Activated T-helper 17 cell treated with anti-CD3 and anti-CD28 coated beads, Interleukin-2, amount 50 U/mL, for 72 hours (primary cell): ENCODE results near the gene IKZF4. TPM values are rescaled to one million over a fixed set of nuclear protein-coding genes. Genes with fewer than 3 reads are reported as not detected.
A peak's percentile ranks its signal among the peaks of the same experiment; 100 is the strongest.

Experiments
- ATAC-seq: fragments of 150-1000 bp; cut with Tn5 transposase; replicated peaks from 2 replicates; pipeline ENCODE4 v1.10.0; 2021; ENCODE audit warnings: mild to moderate bottlenecking, moderate library complexity
- H3K27ac Mint-ChIP-seq: one replicate; pipeline ENCODE4 v1.8.0; 2022; ENCODE audit warnings: mixed read lengths
- H3K27me3 Mint-ChIP-seq: one replicate; pipeline ENCODE4 v1.8.0; 2022; ENCODE audit warnings: mixed read lengths
- H3K36me3 Mint-ChIP-seq: one replicate; pipeline ENCODE4 v1.8.0; 2022; ENCODE audit warnings: low read depth, mild to moderate bottlenecking, mixed read lengths
- H3K4me1 Mint-ChIP-seq: one replicate; pipeline ENCODE4 v1.8.0; 2022; ENCODE audit warnings: mixed read lengths
- H3K4me3 Mint-ChIP-seq: one replicate; pipeline ENCODE4 v1.8.0; 2022; ENCODE audit warnings: mild to moderate bottlenecking, mixed read lengths
- H3K9me3 Mint-ChIP-seq: one replicate; pipeline ENCODE4 v1.8.0; 2022; ENCODE audit warnings: mixed read lengths
- total RNA-seq, 2 donors: library from RNA; stranded (reverse); gene quantifications; one replicate each; pipeline ENCODE4 v1.2.3, GENCODE V29; 2022

The IKZF4 gene
- total RNA-seq, 2 donors from 2014 or later: 19.1 to 20.3 TPM

DNA sequence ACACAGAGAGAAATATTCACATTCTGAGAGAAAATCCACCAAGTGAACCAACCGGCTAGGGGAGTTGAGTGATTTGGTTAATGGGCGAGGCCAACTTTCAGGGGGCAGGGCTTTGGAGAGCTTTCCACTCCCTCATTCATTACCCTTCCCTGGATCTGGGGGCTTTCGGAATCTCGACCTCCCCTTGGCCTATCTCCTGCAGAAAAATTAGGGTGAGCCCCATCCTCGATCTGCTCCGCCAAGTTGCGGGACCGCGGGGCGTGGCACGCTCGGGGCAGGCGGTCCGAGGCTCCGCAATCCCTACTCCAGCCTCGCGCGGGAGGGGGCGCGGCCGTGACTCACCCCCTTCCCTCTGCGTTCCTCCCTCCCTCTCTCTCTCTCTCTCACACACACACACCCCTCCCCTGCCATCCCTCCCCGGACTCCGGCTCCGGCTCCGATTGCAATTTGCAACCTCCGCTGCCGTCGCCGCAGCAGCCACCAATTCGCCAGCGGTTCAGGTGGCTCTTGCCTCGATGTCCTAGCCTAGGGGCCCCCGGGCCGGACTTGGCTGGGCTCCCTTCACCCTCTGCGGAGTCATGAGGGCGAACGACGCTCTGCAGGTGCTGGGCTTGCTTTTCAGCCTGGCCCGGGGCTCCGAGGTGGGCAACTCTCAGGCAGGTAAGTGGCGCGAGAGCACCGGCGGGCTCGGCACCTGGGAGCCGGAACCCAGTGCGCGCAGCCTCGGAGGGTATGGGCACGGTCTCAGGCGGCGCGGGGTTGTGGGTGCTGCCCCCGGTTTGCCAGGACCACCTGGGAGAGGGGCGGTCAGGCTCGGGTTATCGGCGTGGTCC lies 59.1 kb downstream of the IKZF4 start, which contains the start of gene ERBB3:
TSS of gene ERBB3 (plus strand) at position 443 of the 833 bp plus-strand sequence. CDS start at position 579, 136 bp downstream.
- no peaks in the 10 kb centered on the region for H3K36me3 Mint-ChIP-seq
- H3K27ac Mint-ChIP-seq: no peak within 1 kb of the TSS
- peaks cover 4% of the 10 kb centered on the region for H3K27me3 Mint-ChIP-seq
- peak; percentile 94 for ATAC-seq
- no peaks in the 10 kb centered on the region for H3K4me1 Mint-ChIP-seq
- H3K9me3 Mint-ChIP-seq: no peaks in the 10 kb centered on the region
- H3K4me3 Mint-ChIP-seq: peak within 1 kb of the TSS; percentile 76

GRCh38 chr12:56080556-56081138 lies 59.8 kb downstream of the IKZF4 start:
- H3K27ac Mint-ChIP-seq: no peak overlapping the region
- H3K36me3 Mint-ChIP-seq: no peaks in the 10 kb centered on the region
- H3K27me3 Mint-ChIP-seq: peaks cover 4% of the 10 kb centered on the region
- H3K9me3 Mint-ChIP-seq: no peaks in the 10 kb centered on the region
- H3K4me3 Mint-ChIP-seq: peak overlapping the region; percentile 76
- H3K4me1 Mint-ChIP-seq: no peaks in the 10 kb centered on the region
- no peak for ATAC-seq

DNA sequence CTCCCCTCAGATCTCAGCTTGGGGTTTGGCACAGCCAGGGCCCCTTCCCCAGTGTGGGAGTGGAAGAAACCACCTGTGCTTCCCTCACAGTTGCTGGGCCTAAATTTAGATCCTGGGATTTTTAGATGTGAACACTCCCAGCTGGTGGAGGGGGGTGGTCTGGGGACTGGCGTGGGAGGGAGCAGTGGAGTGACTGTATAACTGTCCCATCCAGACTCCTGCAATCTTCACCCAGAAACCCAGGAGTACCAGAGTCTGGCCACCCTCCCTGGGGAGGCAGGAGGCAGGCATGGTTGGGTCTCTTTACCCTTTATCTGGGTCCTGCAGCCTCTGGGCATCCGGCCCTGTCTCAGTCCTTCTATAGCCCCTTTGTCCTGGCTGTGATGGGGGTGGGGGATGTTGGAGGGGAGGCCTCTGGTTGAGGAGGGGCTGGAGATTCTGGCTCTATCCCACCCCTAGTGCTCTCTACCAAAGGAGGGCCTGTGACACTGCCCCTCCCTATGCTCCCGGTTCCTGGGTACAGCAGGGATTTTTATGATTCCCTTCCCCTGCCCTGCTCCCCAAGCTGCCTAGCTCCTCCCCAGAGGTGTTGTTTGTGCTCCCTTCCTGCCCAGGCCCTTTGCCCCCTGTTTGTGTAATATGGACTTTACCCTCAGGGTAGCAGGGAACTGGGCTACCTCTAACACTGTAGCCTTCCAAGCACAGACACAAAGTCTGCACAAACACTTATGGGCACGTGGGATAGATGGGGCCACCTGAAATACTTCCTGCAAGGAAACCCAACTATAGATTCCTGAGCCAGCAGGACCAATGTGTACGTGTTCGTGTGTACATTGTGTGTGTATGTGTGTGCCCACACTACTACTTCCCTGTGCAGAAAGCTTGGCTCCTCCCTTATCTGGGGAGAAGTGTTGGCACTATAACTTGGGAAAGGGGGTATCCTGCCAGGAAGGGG lies 60.8 kb downstream of the IKZF4 start:
- no peak for ATAC-seq
- Mint-ChIP-seq H3K27me3 (peaks cover 4% of the 10 kb centered on the region), H3K4me1 (no peaks in the 10 kb centered on the region), H3K27ac (no peak overlapping the region), H3K9me3 (no peaks in the 10 kb centered on the region), H3K36me3 (no peaks in the 10 kb centered on the region), H3K4me3 (peak overlapping the region; percentile 76)

GRCh38 chr12:56082382-56082781 lies 61.5 kb downstream of the IKZF4 start:
- H3K4me3 Mint-ChIP-seq: no peak overlapping the region
- no peak overlapping the region for H3K27ac Mint-ChIP-seq
- H3K27me3 Mint-ChIP-seq: peaks cover 4% of the 10 kb centered on the region
- no peaks in the 10 kb centered on the region for H3K36me3 Mint-ChIP-seq
- H3K9me3 Mint-ChIP-seq: no peaks in the 10 kb centered on the region
- H3K4me1 Mint-ChIP-seq: no peaks in the 10 kb centered on the region
- ATAC-seq: no peak

GRCh38 chr12:56082967-56083366 lies 62.1 kb downstream of the IKZF4 start:
- Mint-ChIP-seq H3K4me1 (no peaks in the 10 kb centered on the region), H3K36me3 (no peaks in the 10 kb centered on the region), H3K27me3 (peaks cover 4% of the 10 kb centered on the region), H3K4me3 (no peak overlapping the region), H3K9me3 (no peaks in the 10 kb centered on the region), H3K27ac (no peak overlapping the region)
- no peak for ATAC-seq

DNA sequence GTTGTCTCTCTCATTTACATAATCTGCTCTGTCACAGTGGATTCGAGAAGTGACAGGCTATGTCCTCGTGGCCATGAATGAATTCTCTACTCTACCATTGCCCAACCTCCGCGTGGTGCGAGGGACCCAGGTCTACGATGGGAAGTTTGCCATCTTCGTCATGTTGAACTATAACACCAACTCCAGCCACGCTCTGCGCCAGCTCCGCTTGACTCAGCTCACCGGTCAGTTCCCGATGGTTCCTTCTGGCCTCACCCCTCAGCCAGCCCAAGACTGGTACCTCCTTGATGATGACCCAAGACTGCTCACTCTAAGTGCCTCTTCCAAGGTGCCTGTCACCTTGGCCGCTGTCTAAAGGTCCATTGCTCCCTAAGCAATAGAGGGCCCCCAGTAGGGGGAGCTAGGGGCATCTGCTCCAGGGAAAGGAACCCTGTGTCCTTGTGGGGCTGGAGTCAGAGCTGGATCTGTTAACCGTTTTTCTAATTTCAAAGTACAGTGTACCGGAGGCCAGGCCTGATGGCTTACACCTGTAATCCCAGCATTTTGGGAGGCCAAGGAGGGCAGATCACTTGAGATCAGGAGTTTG lies 64.2 kb downstream of the IKZF4 start:
- no peaks in the 10 kb centered on the region for H3K4me1 Mint-ChIP-seq
- no peaks in the 10 kb centered on the region for H3K36me3 Mint-ChIP-seq
- no peaks in the 10 kb centered on the region for H3K9me3 Mint-ChIP-seq
- peaks cover 4% of the 10 kb centered on the region for H3K27me3 Mint-ChIP-seq
- H3K27ac Mint-ChIP-seq: no peak overlapping the region
- H3K4me3 Mint-ChIP-seq: no peak overlapping the region
- ATAC-seq: peak; percentile 66

DNA sequence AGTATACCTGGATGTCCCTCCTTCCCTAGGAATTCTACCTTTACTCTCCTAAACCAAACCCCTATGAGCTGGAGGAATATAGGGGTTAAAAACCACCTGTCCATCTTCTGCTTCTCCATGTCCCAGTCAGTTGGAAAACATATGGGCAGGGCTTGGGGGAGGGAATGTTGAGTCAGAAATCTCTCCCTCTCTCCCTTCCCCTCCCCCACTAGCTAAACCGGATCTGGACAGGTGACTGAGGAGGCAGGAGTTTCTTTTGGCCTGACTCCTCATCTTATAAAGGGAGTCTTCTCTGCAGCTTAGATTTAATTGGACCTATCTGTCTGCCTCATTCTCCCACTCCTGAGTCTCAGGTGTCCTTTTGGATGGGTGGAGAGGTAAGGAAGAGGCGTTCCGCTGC lies 65.3 kb downstream of the IKZF4 start:
- Mint-ChIP-seq H3K4me3 (no peak overlapping the region), H3K27me3 (peaks cover 1% of the 10 kb centered on the region), H3K36me3 (no peaks in the 10 kb centered on the region), H3K4me1 (no peaks in the 10 kb centered on the region), H3K27ac (no peak overlapping the region), H3K9me3 (no peaks in the 10 kb centered on the region)
- no peak for ATAC-seq

GRCh38 chr12:56086608-56087007 lies 65.8 kb downstream of the IKZF4 start:
- no peaks in the 10 kb centered on the region for H3K4me1 Mint-ChIP-seq
- ATAC-seq: no peak
- H3K4me3 Mint-ChIP-seq: no peak overlapping the region
- no peaks in the 10 kb centered on the region for H3K9me3 Mint-ChIP-seq
- H3K36me3 Mint-ChIP-seq: no peaks in the 10 kb centered on the region
- no peak overlapping the region for H3K27ac Mint-ChIP-seq
- no peaks in the 10 kb centered on the region for H3K27me3 Mint-ChIP-seq

DNA sequence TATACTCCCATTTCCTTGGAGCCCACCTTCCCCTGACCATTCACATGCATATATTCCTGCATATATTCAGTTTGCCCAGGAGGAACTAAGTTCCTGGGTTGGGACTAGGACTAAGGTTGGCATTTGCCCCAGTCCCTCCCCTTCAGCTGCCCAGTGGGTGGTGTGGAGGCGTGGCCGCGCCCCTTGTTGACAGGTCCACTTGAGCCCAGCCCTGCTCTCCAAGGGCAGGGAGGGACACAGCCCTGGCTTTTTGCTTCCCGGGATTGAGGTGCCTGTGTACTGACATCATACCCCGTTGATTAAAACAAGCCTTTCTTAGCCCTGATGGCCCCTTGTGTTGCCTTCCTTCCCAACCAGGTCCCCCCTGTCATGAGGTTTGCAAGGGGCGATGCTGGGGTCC lies 66.4 kb downstream of the IKZF4 start:
- Mint-ChIP-seq H3K36me3 (no peaks in the 10 kb centered on the region), H3K9me3 (no peaks in the 10 kb centered on the region), H3K4me1 (no peaks in the 10 kb centered on the region), H3K27me3 (no peaks in the 10 kb centered on the region), H3K4me3 (no peak overlapping the region), H3K27ac (no peak overlapping the region)
- no peak for ATAC-seq

Other genes with a start within 250 kb of the IKZF4 start
- gene SARNP, start 203.3 kb upstream of the IKZF4 start, total RNA-seq: 100 to 1,000 TPM in 1 of 2 donors, 10 to 100 TPM in 1; 63.6 to 103 TPM
- 10 to 100 TPM; 26.5 to 40.2 TPM for gene ORMDL2, start 203.0 kb upstream of the IKZF4 start, total RNA-seq
- gene DNAJC14, start 191.5 kb upstream of the IKZF4 start, total RNA-seq: 10 to 100 TPM; 30.7 to 33.0 TPM
- not detected for gene MMP19, start 178.1 kb upstream of the IKZF4 start, total RNA-seq
- 10 to 100 TPM; 23.4 to 35.6 TPM for gene PYM1, start 93.1 kb upstream of the IKZF4 start, total RNA-seq
- gene DGKA, start 89.9 kb upstream of the IKZF4 start, total RNA-seq: 100 to 1,000 TPM; 282 to 502 TPM
- 1 to 10 TPM in 1 of 2 donors, under 1 TPM in 1; 0.30 to 2.5 TPM for gene PMEL, start 55.0 kb upstream of the IKZF4 start, total RNA-seq
- 100 to 1,000 TPM; 101 to 104 TPM for gene CDK2, start 54.2 kb upstream of the IKZF4 start, total RNA-seq
- 10 to 100 TPM; 34.2 to 50.8 TPM for gene RAB5B, start 47.0 kb upstream of the IKZF4 start, total RNA-seq
- 1 to 10 TPM; 3.4 to 3.5 TPM for gene SUOX, start 23.8 kb upstream of the IKZF4 start, total RNA-seq
- 10 to 100 TPM; 32.5 to 36.1 TPM for gene RPS26, start 20.9 kb downstream of the IKZF4 start, total RNA-seq
- gene ERBB3, start 59.1 kb downstream of the IKZF4 start, total RNA-seq: under 1 TPM; 0.56 to 0.64 TPM
- 100 to 1,000 TPM; 213 to 427 TPM for gene PA2G4, start 83.5 kb downstream of the IKZF4 start, total RNA-seq
- 1,000 to 10,000 TPM; 4,564 to 4,582 TPM for gene RPL41, start 95.6 kb downstream of the IKZF4 start, total RNA-seq
- gene ZC3H10, start 97.2 kb downstream of the IKZF4 start, total RNA-seq: 1 to 10 TPM; 7.8 to 8.0 TPM
- 100 to 1,000 TPM; 234 to 236 TPM for gene ESYT1, start 107.2 kb downstream of the IKZF4 start, total RNA-seq
- 100 to 1,000 TPM in 1 of 2 donors, 10 to 100 TPM in 1; 96.9 to 114 TPM for gene MYL6B, start 131.5 kb downstream of the IKZF4 start, total RNA-seq
- 1,000 to 10,000 TPM in 1 of 2 donors, 100 to 1,000 TPM in 1; 974 to 1,528 TPM for gene MYL6, start 137.3 kb downstream of the IKZF4 start, total RNA-seq
- gene SMARCC2, start 168.4 kb downstream of the IKZF4 start, total RNA-seq: 100 to 1,000 TPM; 104 to 114 TPM
- gene RNF41, start 200.9 kb downstream of the IKZF4 start, total RNA-seq: 10 to 100 TPM; 31.4 to 33.0 TPM
- 10 to 100 TPM; 61.0 to 96.6 TPM for gene NABP2, start 203.3 kb downstream of the IKZF4 start, total RNA-seq
- gene SLC39A5, start 209.0 kb downstream of the IKZF4 start, total RNA-seq: under 1 TPM in 1 of 2 donors, not detected in 1; 0.41 TPM
- gene ANKRD52, start 237.3 kb downstream of the IKZF4 start, total RNA-seq: 10 to 100 TPM; 31.1 to 43.0 TPM
- gene COQ10A, start 245.9 kb downstream of the IKZF4 start, total RNA-seq: 1 to 10 TPM; 5.3 to 9.7 TPM